RWPE1 (cell line): ENCODE results near the gene CERS3.
A peak's percentile ranks its signal among the peaks of the same experiment; 100 is the strongest.
"Not testable (repeated sequence)": the region's sequence is repeated elsewhere in the genome, so short reads cannot be mapped to it uniquely, and the experiment has no call there.

Experiments used
- CTCF ChIA-PET: fragments of 350-600 bp; sonication (Branson Sonifier 250); formaldehyde crosslinking; extraction: SDS; loops from one replicate; lab custom pipeline; 2021; lab: Yijun Ruan, JAX
- POLR2A ChIA-PET: fragments of 400-600 bp; formaldehyde crosslinking; extraction: SDS; loops from one replicate; lab custom pipeline; 2020; ENCODE audit warnings: antibody characterized with exemption; ENCODE audit not compliant: low non-redundant PET; lab: Yijun Ruan, JAX
- DNase-seq: peaks from one replicate; pipeline ENCODE4 v3.0.0; 2012; ENCODE audit warnings: low spot score
- H3K27ac ChIP-seq: fragments of 450-650 bp; 2 replicates; pipeline ENCODE4 v1.5.1; 2017
- TF ChIP-seq, protein P1 (sequence below): fragments of 450-650 bp; conservative IDR thresholded peaks from 2 replicates; pipeline ENCODE4 v1.5.1; 2017; ENCODE audit warnings: low read depth, mild to moderate bottlenecking

CERS3 gene

GRCh38 chr15:100454148-100454547 is 74.6 kb downstream of the CERS3 start:
- TF ChIP-seq, protein P1, sequence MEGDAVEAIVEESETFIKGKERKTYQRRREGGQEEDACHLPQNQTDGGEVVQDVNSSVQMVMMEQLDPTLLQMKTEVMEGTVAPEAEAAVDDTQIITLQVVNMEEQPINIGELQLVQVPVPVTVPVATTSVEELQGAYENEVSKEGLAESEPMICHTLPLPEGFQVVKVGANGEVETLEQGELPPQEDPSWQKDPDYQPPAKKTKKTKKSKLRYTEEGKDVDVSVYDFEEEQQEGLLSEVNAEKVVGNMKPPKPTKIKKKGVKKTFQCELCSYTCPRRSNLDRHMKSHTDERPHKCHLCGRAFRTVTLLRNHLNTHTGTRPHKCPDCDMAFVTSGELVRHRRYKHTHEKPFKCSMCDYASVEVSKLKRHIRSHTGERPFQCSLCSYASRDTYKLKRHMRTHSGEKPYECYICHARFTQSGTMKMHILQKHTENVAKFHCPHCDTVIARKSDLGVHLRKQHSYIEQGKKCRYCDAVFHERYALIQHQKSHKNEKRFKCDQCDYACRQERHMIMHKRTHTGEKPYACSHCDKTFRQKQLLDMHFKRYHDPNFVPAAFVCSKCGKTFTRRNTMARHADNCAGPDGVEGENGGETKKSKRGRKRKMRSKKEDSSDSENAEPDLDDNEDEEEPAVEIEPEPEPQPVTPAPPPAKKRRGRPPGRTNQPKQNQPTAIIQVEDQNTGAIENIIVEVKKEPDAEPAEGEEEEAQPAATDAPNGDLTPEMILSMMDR: no peak
- DNase-seq: no peak
- ChIA-PET POLR2A (no interaction called here), CTCF (interaction anchor here (0.6 kb wide), 1 partner anchor 1354 kb away, joined by 4 read pairs; no protein-coding TSS in a partner anchor)
- H3K27ac ChIP-seq: no peak overlapping the region

- H3K27ac ChIP-seq: no peak overlapping the region
- no peak for DNase-seq
- POLR2A ChIA-PET: no interaction called here
- TF ChIP-seq, protein P1: no peak
- CTCF ChIA-PET: no interaction called here
Measured at GRCh38 chr15:100448481-100448880, 80.3 kb downstream of the CERS3 start.

- CTCF ChIA-PET, DNase-seq, POLR2A ChIA-PET, H3K27ac ChIP-seq: not testable (repeated sequence)
Measured at GRCh38 chr15:100441063-100441462, 87.7 kb downstream of the CERS3 start.

DNA sequence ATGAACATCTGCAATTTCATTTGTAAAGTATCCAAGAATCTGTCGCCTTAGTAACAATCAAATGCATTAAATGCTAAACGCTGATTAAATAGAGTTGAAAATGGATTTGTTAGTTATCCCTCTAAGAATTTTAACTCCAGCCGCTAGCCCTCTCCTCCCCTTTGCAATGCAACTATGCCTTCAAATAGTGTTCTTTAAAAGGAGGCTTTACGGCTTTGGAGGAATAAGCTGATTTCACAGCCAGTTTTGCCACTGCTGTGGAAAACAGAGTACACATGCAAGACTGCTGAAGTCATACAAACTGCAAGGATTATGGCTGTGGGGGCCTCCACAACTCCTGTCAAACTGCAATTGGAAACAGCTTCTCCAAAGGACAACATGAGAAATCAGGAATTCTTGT is 89.2 kb downstream of the CERS3 start:
- ChIA-PET CTCF (no interaction called here), POLR2A (no interaction called here)
- H3K27ac ChIP-seq: no peak overlapping the region
- no peak for DNase-seq
- TF ChIP-seq, protein P1: no peak

DNA sequence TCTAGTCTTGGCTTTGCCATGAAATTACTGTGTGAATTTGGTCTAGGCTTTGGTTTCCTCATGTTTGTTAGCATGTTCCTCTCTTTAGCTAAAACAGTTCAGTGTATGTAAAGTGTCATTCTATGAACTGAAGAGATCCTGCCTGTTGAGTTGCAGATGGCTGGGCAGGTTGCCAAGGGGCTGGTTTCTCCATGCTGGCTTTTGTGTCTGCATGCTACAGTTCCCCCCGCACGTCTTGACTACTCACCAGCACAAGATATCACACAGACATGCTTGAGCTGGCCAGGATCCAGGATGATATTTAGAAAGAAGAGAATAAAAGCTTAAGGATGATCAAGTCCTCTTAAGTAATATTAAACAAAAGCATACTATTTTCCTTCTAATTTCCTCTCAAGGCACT is 90.2 kb downstream of the CERS3 start:
- TF ChIP-seq, protein P1: no peak
- ChIA-PET POLR2A (no interaction called here), CTCF (interaction anchor here (0.6 kb wide), 1 partner anchor 12 kb away, joined by 4 read pairs; no protein-coding TSS in a partner anchor)
- peak; percentile 22 for DNase-seq
- H3K27ac ChIP-seq: no peak overlapping the region

- no peak for DNase-seq
- TF ChIP-seq, protein P1: no peak
Measured at GRCh38 chr15:100437261-100437660, 91.5 kb downstream of the CERS3 start.

GRCh38 chr15:100434561-100434960 is 94.2 kb downstream of the CERS3 start:
- TF ChIP-seq, protein P1: no peak
- ChIA-PET CTCF (no interaction called here), POLR2A (no interaction called here)
- no peak overlapping the region for H3K27ac ChIP-seq
- no peak for DNase-seq

More at GRCh38 chr15:100437261-100437660, 91.5 kb downstream of the CERS3 start:
- H3K27ac ChIP-seq: no peak overlapping the region
- ChIA-PET POLR2A (no interaction called here), CTCF (no interaction called here)
